ENCODE measurements around the gene PHACTR1. TPM values are rescaled to one million over a fixed set of nuclear protein-coding genes. Genes with fewer than 3 reads are reported as not detected.
"Not testable (repeated sequence)": the region's sequence is repeated elsewhere in the genome, so short reads cannot be mapped to it uniquely, and the experiment has no call there.

Gene PHACTR1
- total and polyA plus RNA-seq, 12 donors, result 0.77 to 16.0 (median 3.5) TPM

- H3K27ac ChIP-seq, result no peak overlapping the region
- DNase-seq, result no peak
- no peaks in the 10 kb centered on the region for H3K9me3 ChIP-seq (replicated peaks in 1 of 3)
- intact Hi-C loops (cut with DNase I), result no loop called here
- H3K4me3 ChIP-seq, result no peak overlapping the region
- H3K4me1 ChIP-seq (replicated peaks in 1 of 2), result no peaks in the 10 kb centered on the region
- H3K36me3 ChIP-seq (replicated peaks in 1 of 2), result peaks cover 0 to 40% of the 10 kb centered on the region in 2 donors
- TF ChIP-seq, protein P1, sequence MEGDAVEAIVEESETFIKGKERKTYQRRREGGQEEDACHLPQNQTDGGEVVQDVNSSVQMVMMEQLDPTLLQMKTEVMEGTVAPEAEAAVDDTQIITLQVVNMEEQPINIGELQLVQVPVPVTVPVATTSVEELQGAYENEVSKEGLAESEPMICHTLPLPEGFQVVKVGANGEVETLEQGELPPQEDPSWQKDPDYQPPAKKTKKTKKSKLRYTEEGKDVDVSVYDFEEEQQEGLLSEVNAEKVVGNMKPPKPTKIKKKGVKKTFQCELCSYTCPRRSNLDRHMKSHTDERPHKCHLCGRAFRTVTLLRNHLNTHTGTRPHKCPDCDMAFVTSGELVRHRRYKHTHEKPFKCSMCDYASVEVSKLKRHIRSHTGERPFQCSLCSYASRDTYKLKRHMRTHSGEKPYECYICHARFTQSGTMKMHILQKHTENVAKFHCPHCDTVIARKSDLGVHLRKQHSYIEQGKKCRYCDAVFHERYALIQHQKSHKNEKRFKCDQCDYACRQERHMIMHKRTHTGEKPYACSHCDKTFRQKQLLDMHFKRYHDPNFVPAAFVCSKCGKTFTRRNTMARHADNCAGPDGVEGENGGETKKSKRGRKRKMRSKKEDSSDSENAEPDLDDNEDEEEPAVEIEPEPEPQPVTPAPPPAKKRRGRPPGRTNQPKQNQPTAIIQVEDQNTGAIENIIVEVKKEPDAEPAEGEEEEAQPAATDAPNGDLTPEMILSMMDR (IDR thresholded peaks at IDR 0.05), result no peak
- no peak for TF ChIP-seq POLR2A (IDR thresholded peaks at IDR 0.05)
- no peaks in the 10 kb centered on the region for H3K27me3 ChIP-seq
Observed at GRCh38 chr6:13314806-13315205, 598.2 kb downstream of the PHACTR1 start.

- intact Hi-C loops (cut with DNase I), result no loop called here
- Histone ChIP-seq H3K27me3 (no peaks in the 10 kb centered on the region), H3K4me3 (no peak overlapping the region), H3K9me3 (replicated peaks in 1 of 3) (no peaks in the 10 kb centered on the region), H3K4me1 (replicated peaks in 1 of 2) (no peaks in the 10 kb centered on the region), H3K36me3 (replicated peaks in 1 of 2) (peaks cover 0 to 49% of the 10 kb centered on the region in 2 donors), H3K27ac (no peak overlapping the region)
- 96 to 100% (median 97%) methylated on average over 5 of the region's 5 CpGs for WGBS, 4 donors
- TF ChIP-seq, protein P1 (IDR thresholded peaks at IDR 0.05), result no peak
- TF ChIP-seq POLR2A (IDR thresholded peaks at IDR 0.05), result no peak
- DNase-seq, result no peak
Observed at GRCh38 chr6:13315896-13316295, 599.3 kb downstream of the PHACTR1 start.

GRCh38 chr6:13318821-13319220, 602.3 kb downstream of the PHACTR1 start:
- TF ChIP-seq, protein P1 (IDR thresholded peaks at IDR 0.05), result no peak
- no peak for TF ChIP-seq POLR2A (IDR thresholded peaks at IDR 0.05)
- no peak for DNase-seq
- 75 to 87% (median 79%) methylated on average over 2 of the region's 2 CpGs for WGBS, 4 donors
- intact Hi-C loops (cut with DNase I), result no loop called here
- no peak overlapping the region for H3K4me3 ChIP-seq
- H3K9me3 ChIP-seq (replicated peaks in 1 of 3), result no peaks in the 10 kb centered on the region
- peaks cover 0 to 45% of the 10 kb centered on the region in 2 donors for H3K36me3 ChIP-seq (replicated peaks in 1 of 2)
- H3K4me1 ChIP-seq (replicated peaks in 1 of 2), result no peaks in the 10 kb centered on the region
- H3K27me3 ChIP-seq, result no peaks in the 10 kb centered on the region
- no peak overlapping the region for H3K27ac ChIP-seq

GRCh38 chr6:13319891-13320564, 603.5 kb downstream of the PHACTR1 start:
- TF ChIP-seq, protein P1 (IDR thresholded peaks at IDR 0.05), result no peak
- TF ChIP-seq POLR2A (IDR thresholded peaks at IDR 0.05), result no peak
- Histone ChIP-seq H3K27ac (no peak overlapping the region), H3K27me3 (no peaks in the 10 kb centered on the region), H3K4me3 (no peak overlapping the region), H3K9me3 (replicated peaks in 1 of 3) (no peaks in the 10 kb centered on the region), H3K4me1 (replicated peaks in 1 of 2) (no peaks in the 10 kb centered on the region), H3K36me3 (replicated peaks in 1 of 2) (peaks cover 0 to 46% of the 10 kb centered on the region in 2 donors)
- intact Hi-C loops (cut with DNase I), result no loop called here
- DNase-seq, result no peak
- WGBS, 4 donors, result 91 to 97% (median 95%) methylated on average over 5 of the region's 5 CpGs

GRCh38 chr6:13326031-13326586, 609.5 kb downstream of the PHACTR1 start:
- H3K4me3 ChIP-seq; H3K36me3 ChIP-seq (replicated peaks in 1 of 2); DNase-seq; H3K27ac ChIP-seq; H3K9me3 ChIP-seq (replicated peaks in 1 of 3); intact Hi-C loops (cut with DNase I); H3K27me3 ChIP-seq: not testable (repeated sequence)
- peaks cover 0 to 14% of the 10 kb centered on the region in 2 donors for H3K4me1 ChIP-seq (replicated peaks in 1 of 2)
- WGBS, 4 donors, result 90 to 98% (median 94%) methylated on average over 3 of the region's 3 CpGs
